HG03039 (cell line): Measurements from ENCODE around the gene COQ10B.

Source experiments
- ATAC-seq: cut with Tn5 transposase; IDR thresholded peaks from one replicate; pipeline ENCODE4 v1.9.1; 2021; ENCODE audit warnings: mild to moderate bottlenecking, moderate library complexity; ENCODE audit not compliant: unreplicated experiment

Gene COQ10B

DNA sequence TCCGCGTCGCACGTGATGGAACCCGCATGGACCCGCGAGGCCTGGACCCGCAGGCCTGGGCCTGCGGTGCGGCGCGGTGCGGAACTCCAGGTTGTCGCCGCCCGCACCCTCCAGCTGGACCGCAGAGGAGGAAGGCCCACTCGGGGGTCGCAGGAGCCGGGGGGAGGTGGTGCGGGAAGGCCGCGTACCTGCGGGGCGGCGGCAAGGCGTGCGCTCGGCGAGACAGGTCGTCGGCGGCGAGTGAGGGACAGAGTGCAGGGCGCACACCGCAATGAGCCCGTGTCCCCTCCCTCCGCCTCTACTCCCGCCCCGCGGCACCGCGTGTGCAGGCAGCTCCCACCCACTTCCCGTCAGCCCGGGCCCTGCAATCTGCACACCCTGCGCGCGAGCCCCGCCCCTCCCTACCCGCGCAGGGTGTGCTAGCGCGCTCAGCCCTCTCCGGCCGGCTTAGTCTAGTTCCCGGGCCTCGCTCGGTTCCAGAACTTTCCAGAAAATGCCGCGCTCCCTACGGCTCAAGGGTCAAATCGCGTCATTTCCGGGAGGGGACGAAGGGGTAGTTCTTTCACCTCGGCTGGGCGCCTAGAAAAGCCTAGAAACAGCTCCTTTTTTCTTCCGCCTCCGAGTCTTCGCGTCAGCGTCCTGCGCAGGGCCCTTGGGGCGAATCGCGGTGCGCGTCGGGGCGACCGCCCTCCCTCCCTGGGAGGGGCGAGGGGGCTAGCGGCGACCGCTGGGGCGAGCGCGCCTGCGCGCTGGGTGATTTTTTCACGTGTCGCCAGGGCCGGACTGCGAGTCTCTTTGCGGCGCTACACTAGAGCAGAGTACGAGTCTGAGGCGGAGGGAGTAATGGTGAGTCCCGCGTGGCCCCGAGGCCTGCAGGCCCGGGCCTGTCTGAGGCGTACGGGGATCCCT is 46.5 kb downstream of the COQ10B start, which contains the start of the genes HSPD1 and HSPE1:
Gene HSPD1 (minus strand): TSS at position 247 of the 909 bp plus-strand sequence. CDS start 992 bp downstream, outside the sequence.
Gene HSPE1 (plus strand): TSS at position 786 of the 909 bp plus-strand sequence. CDS start 58 bp downstream, at position 844.
- ATAC-seq = peak; percentile 79

GRCh38 chr2:197500503-197501131 is 47.3 kb downstream of the COQ10B start:
- peak; percentile 8 for ATAC-seq

- no peak for ATAC-seq
Measured at GRCh38 chr2:197502201-197502600, 48.8 kb downstream of the COQ10B start.

DNA sequence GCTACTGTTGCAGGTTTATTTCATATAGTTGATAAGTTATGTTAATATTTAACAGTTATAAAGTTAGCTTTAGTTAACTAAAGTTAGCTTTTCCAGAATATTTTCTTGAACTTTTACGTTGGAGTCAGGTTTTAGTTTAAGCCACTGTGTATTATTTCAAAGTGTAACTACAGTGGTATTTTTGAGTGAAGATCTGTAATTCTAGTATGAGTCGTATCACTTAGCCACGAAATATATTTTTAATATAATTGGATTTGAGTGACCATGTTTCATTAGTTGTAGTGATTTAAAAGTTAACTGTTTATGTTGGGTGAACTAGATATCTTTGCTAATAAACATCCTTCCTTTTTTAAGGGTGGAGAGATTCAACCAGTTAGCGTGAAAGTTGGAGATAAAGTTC is 49.3 kb downstream of the COQ10B start:
- ATAC-seq = no peak

DNA sequence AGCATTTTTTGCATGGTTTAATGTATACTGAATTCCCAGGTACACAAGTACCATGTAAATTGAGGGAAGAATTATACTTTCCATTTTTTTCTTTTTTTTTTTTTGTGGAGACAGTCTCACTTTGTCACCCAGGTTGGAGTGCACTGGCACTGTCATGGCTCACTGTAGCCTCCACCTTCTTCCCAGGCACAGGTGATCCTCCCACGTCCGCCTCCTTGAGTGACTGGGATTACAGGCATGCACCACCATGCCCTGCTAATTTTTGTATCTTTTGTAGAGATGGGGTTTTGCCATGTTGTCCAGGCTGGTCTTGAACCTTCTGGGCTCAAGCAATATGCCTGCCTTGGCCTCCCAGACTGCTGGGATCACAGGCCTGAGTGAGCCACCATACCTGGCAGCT is 50.6 kb downstream of the COQ10B start:
- no peak for ATAC-seq

- ATAC-seq = no peak
Measured at GRCh38 chr2:197504512-197504911, 51.2 kb downstream of the COQ10B start.

DNA sequence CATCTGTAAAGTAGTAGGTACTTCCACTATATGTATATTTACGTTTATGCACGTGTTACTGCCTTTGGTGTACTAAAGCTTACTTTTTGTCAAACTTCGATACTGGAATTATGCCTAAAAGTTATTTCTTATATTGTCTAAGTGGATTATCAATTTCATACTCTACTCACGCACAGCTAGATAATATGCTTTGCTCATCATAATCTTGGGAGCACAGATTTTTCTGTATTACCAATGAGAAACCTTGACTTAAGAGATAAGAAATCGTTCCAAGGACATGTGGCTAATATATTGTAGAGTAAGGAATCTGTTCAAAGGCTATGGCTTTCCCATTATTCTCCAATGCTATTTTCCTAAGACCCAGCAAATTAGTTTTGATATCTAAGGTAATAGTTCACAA is 53.3 kb downstream of the COQ10B start:
- ATAC-seq = no peak

DNA sequence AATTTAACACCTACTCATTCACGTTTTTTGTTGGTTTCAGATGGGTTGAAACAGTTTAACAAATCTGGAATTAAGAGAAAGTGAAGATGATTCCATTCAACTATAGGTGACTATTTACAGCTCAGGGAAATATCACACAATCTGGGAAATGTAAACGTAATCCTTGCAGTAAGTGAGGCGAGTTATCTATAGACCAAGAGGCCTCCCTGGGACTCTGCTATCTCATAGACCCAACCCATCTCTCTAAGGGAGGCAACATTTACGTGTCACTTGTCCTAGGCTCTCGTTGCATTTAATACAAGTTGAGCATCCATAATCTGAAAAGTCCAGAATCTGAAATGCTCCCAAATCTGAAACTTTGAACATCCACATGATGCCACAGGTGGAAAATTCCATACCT is 60.6 kb downstream of the COQ10B start:
- no peak for ATAC-seq

GRCh38 chr2:197514754-197515153 is 61.4 kb downstream of the COQ10B start:
- ATAC-seq = no peak

- ATAC-seq = no peak
Measured at GRCh38 chr2:197515315-197515738, 62.0 kb downstream of the COQ10B start.

DNA sequence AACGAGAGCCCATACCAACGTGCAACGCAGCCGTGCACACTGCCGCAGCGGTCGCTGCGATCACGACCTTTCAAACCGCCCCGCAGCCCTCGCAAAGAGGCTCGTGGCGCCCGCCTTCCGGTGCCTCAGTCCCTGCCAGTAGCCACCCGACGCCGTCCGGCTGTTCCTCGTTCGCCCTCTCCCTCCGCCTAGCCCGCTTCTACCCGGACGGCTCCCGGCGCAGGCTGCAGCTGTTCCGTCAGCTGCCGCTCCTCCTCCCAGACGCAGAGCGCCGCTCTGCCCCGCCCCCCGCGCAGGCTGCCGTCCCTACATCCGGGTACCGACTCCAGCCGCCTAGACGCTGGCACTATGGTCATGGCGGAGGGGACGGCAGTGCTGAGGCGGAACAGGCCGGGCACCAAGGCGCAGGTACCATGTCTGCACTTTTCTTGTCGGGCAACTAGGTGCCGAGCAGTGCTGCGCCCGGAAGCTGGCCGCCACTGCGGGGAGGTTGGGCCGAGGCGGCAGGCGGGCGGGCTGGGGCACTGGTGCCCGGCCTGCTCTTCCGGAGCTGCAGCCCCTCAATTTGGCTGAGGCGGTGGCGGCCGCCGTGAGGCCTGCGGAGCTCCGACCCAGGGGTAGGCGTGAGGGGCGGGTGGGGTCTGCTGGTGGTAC is 62.5 kb downstream of the COQ10B start, which contains the start of gene MOB4:
Gene MOB4 (plus strand): TSS at position 328 of the 654 bp plus-strand sequence. CDS start 21 bp downstream, at position 349.
- ATAC-seq = peak; percentile 95

DNA sequence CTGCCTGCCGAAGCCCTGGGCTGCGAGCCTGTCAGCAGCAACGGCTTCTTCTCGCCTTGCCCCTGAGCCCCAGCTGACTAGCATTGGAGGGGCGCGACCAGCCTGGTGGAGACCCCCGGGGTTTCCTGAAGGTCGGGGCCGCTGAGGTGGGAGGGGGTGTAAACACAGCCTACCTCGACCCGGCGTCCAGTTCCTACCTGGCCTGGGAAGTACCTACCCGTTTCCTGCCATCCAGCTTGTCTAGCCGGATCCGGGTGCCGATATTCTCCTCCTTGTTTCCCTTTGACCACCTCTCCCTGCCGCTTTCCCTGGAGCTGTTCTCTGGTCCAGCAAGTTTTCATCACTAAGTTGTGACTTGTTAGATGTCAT is 63.0 kb downstream of the COQ10B start:
- ATAC-seq = peak; percentile 14

DNA sequence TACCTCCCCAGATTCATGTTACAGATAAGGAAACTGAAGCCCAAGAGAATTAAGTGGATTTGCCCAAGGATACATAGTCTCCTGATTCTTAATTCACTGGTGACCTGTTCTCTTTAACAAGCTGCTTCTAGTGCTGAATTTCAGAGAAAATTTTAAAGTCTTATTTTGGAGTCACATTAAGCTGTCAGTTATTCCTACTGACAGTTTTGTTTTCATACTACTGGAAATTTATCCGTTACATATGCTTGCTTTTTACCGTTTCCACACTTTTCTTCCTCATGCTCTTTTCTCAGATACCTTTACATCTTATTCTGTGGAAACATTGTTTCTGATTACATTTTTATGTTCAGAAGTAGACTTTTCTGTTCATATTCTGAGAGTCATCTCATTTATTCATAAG is 63.8 kb downstream of the COQ10B start:
- ATAC-seq = no peak
